Melanocyte of skin (primary cell): ENCODE data around the gene RBMY1J. TPM values are rescaled to one million over a fixed set of nuclear protein-coding genes. Genes with fewer than 3 reads are reported as not detected.

Experiments
- total RNA-seq, 2 donors: library from RNA; depleted of rRNA; stranded (reverse); fragments of >200 nt; gene quantifications; 2 replicates each; pipeline ENCODE4 v1.2.3, GENCODE V29; 2012

Gene RBMY1J
- not detected for total RNA-seq

DNA sequence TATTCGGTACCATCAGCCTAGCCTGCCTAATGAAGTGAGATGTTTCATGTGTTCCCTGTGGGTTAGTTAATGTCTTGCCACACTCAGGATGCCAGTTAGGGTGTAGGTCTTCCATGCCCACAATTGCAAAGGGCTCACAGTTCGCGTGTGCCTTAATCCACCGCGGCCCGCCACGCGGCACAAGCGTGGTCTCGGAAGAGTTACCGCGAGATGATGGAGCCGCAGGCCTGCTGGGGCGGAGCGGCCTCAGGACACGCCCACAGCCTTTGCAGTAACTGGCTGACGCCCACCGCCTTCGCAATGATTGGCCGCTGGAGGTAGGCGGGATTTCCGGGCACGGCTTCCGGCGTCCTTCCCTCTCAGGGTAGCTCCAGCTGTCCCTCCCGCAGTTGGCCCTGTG is at the start of gene RBMY1J:
Gene RBMY1J, plus strand, starts transcription at position 301 of the 400 bp plus-strand sequence. CDS start 2,038 bp downstream, outside the sequence.

Other genes with a start within 250 kb of the RBMY1J start
- gene RBMY1F, start 220.5 kb upstream of the RBMY1J start, total RNA-seq, result not detected